Ascending aorta (tissue), 2 donors: ENCODE measurements around the gene BRMS1L. TPM values are rescaled to one million over a fixed set of nuclear protein-coding genes. Genes with fewer than 3 reads are reported as not detected.
"Not testable (repeated sequence)": the region's sequence is repeated elsewhere in the genome, so short reads cannot be mapped to it uniquely, and the experiment has no call there.

Experiments used
- DNase-seq, 2 donors: peaks; one replicate each; pipeline ENCODE4 v3.0.0-alpha.2; 2019; ENCODE audit warnings: low spot score in 2 of 2
- H3K27ac ChIP-seq, 2 donors: fragments of 200-600 bp; sonication (generic); one replicate each; pipeline ENCODE4 v1.5.1; 2016 to 2017; ENCODE audit warnings: mild to moderate bottlenecking in 1 of 2
- H3K27me3 ChIP-seq: fragments of 200-600 bp; sonication (generic); one replicate; pipeline ENCODE4 v1.5.1; 2017
- H3K36me3 ChIP-seq, 2 donors: fragments of 200-600 bp; sonication (generic); one replicate each; pipeline ENCODE4 v1.5.1; 2016
- H3K4me1 ChIP-seq, 2 donors: fragments of 200-600 bp; sonication (generic); one replicate each; pipeline ENCODE4 v1.5.1; 2016 to 2017; ENCODE audit warnings: mild to moderate bottlenecking in 1 of 2
- H3K4me3 ChIP-seq, 2 donors: fragments of 200-600 bp; sonication (generic); one replicate each; pipeline ENCODE4 v1.5.1; 2016 to 2017; ENCODE audit warnings: mild to moderate bottlenecking in 1 of 2
- H3K9me3 ChIP-seq, 2 donors: fragments of 200-600 bp; sonication (generic); one replicate each; pipeline ENCODE4 v1.5.1; 2016
- CTCF ChIP-seq, 3 experiments: fragments of 200-600 bp in 2 of 3; fragments of 450-650 bp in 1 of 3; sonication (generic) in 2 of 3; IDR thresholded peaks; one replicate each; pipeline ENCODE4 v1.5.1; 2016 to 2019; ENCODE audit warnings: antibody characterized with exemption in 3 of 3, mild to moderate bottlenecking in 1 of 3, moderate library complexity in 1 of 3
- intact Hi-C: fragments of 100-400 bp; cut with DNase I; formaldehyde crosslinking; loops from one replicate; pipeline ENCODE4 v1.15.1; 2023
- total RNA-seq: library from RNA; depleted of rRNA; stranded (reverse); fragments of >200 nt; gene quantifications from one replicate; pipeline ENCODE4 v1.1.0, GENCODE V29; 2016

BRMS1L gene
- total RNA-seq, 1 donor from 2014 or later: 7.7 TPM

GRCh38 chr14:35818346-35819115, 7.6 kb upstream of the BRMS1L start:
- Histone ChIP-seq H3K27me3 (no peaks in the 10 kb centered on the region), H3K4me3 (no peak overlapping the region), H3K4me1 (no peaks in the 10 kb centered on the region), H3K27ac (no peak overlapping the region), H3K9me3 (no peaks in the 10 kb centered on the region), H3K36me3 (no peaks in the 10 kb centered on the region)
- no peak for DNase-seq
- peak; percentile 18 to 55 (median 39) for TF ChIP-seq CTCF (IDR thresholded peaks at IDR 0.05)
- intact Hi-C loops: no loop called here

- no peak overlapping the region for H3K4me3 ChIP-seq
- no peaks in the 10 kb centered on the region for H3K9me3 ChIP-seq
- H3K27ac ChIP-seq: no peak overlapping the region
- no peaks in the 10 kb centered on the region for H3K36me3 ChIP-seq
- intact Hi-C loops: loop anchor here (10.0 kb wide), 3 partner anchors 415 to 945 kb away; partner anchors contain the start of genes BAZ1A, FAM177A1 and NFKBIA
- H3K4me1 ChIP-seq: no peaks in the 10 kb centered on the region
- no peak for TF ChIP-seq CTCF (IDR thresholded peaks at IDR 0.05)
- no peak for DNase-seq
- no peaks in the 10 kb centered on the region for H3K27me3 ChIP-seq
Measured at GRCh38 chr14:35819591-35820540, 6.3 kb upstream of the BRMS1L start.

- Histone ChIP-seq H3K36me3 (no peaks in the 10 kb centered on the region), H3K4me3 (no peak overlapping the region), H3K9me3 (no peaks in the 10 kb centered on the region), H3K27ac (no peak overlapping the region), H3K27me3 (no peaks in the 10 kb centered on the region), H3K4me1 (no peaks in the 10 kb centered on the region)
- peak; percentile 10 to 63 (median 56) for TF ChIP-seq CTCF (IDR thresholded peaks at IDR 0.05)
- intact Hi-C loops: loop anchor here (10.0 kb wide), 3 partner anchors 417 to 947 kb away; partner anchors contain the start of genes BAZ1A, FAM177A1 and NFKBIA
- DNase-seq: no peak
Measured at GRCh38 chr14:35821564-35822411, 4.3 kb upstream of the BRMS1L start.

- H3K27ac ChIP-seq: no peak overlapping the region
- no peak for DNase-seq
Measured at GRCh38 chr14:35822501-35822900, 3.6 kb upstream of the BRMS1L start.

GRCh38 chr14:35824446-35825165, 1.5 kb upstream of the BRMS1L start:
- H3K36me3 ChIP-seq, DNase-seq, H3K4me1 ChIP-seq, H3K27me3 ChIP-seq, H3K9me3 ChIP-seq, H3K27ac ChIP-seq: not testable (repeated sequence)
- intact Hi-C loops: loop anchor here (10.0 kb wide), 3 partner anchors 420 to 950 kb away; partner anchors contain the start of genes BAZ1A, FAM177A1 and NFKBIA
- H3K4me3 ChIP-seq: peak overlapping the region in 1 of 2 donors; percentile 90

More at GRCh38 chr14:35822501-35822900, 3.6 kb upstream of the BRMS1L start:
- Histone ChIP-seq H3K9me3 (no peaks in the 10 kb centered on the region), H3K4me1 (peaks cover 0 to 2% of the 10 kb centered on the region in 2 donors), H3K4me3 (no peak overlapping the region), H3K36me3 (no peaks in the 10 kb centered on the region), H3K27me3 (no peaks in the 10 kb centered on the region)
- intact Hi-C loops: loop anchor here (10.0 kb wide), 3 partner anchors 418 to 948 kb away; partner anchors contain the start of genes BAZ1A, FAM177A1 and NFKBIA
- TF ChIP-seq CTCF (IDR thresholded peaks at IDR 0.05): no peak
